ENCODE data around the gene PIBF1. TPM values are rescaled to one million over a fixed set of nuclear protein-coding genes. Genes with fewer than 3 reads are reported as not detected.
"Not testable (repeated sequence)": the region's sequence is repeated elsewhere in the genome, so short reads cannot be mapped to it uniquely, and the experiment has no call there.

The PIBF1 gene
- total RNA-seq, 4 donors from 2014 or later, result 8.2 to 30.8 (median 14.3) TPM

- no peak for DNase-seq
- Histone ChIP-seq H3K27me3 (no peaks in the 10 kb centered on the region), H3K27ac (no peak overlapping the region), H3K9me3 (no peaks in the 10 kb centered on the region), H3K4me3 (no peak overlapping the region), H3K36me3 (peaks cover 0 to 98% (median 46%) of the 10 kb centered on the region in 4 donors), H3K4me1 (no peaks in the 10 kb centered on the region)
- intact Hi-C loops (cut with DNase I; ENCODE audit: low total_unique reads), result no loop called here
- in situ Hi-C loops (cut with MboI; ENCODE audit: low pct_ligation_motif_present in 1 of 4, low pct_unique_long_range_greater_than_20kb in 1 of 4, low sequenced_read_pairs in 3 of 4), result no loop called here
- no peak for TF ChIP-seq POLR2A (IDR thresholded peaks at IDR 0.05)
- TF ChIP-seq EP300 (IDR thresholded peaks at IDR 0.05; ENCODE audit: low read depth), result no peak
- no peak for TF ChIP-seq CTCF (IDR thresholded peaks at IDR 0.05)
- no peak for TF ChIP-seq POLR2AphosphoS5 (IDR thresholded peaks at IDR 0.05)
- 85% methylated on average over 2 of the region's 2 CpGs for WGBS, 2 donors (ENCODE audit: low coverage in 1 of 2)
Observed at GRCh38 chr13:72763411-72763810, 18.5 kb upstream of the PIBF1 start.

GRCh38 chr13:72774019-72774418, 7.9 kb upstream of the PIBF1 start:
- Histone ChIP-seq H3K27me3 (no peaks in the 10 kb centered on the region), H3K4me1 (peaks cover under 1 to 9% (median 2%) of the 10 kb centered on the region in 4 donors), H3K4me3 (no peak overlapping the region), H3K36me3 (peaks cover 2 to 91% (median 44%) of the 10 kb centered on the region in 4 donors), H3K9me3 (no peaks in the 10 kb centered on the region), H3K27ac (no peak overlapping the region)
- in situ Hi-C loops (cut with MboI; ENCODE audit: low pct_ligation_motif_present in 1 of 4, low pct_unique_long_range_greater_than_20kb in 1 of 4, low sequenced_read_pairs in 3 of 4) (no loop called here), intact Hi-C loops (cut with DNase I; ENCODE audit: low total_unique reads) (no loop called here)
- TF ChIP-seq CTCF (IDR thresholded peaks at IDR 0.05) (no peak), POLR2AphosphoS5 (IDR thresholded peaks at IDR 0.05) (no peak), EP300 (IDR thresholded peaks at IDR 0.05; ENCODE audit: low read depth) (no peak), POLR2A (IDR thresholded peaks at IDR 0.05) (no peak)
- WGBS, 2 donors (ENCODE audit: low coverage in 1 of 2), result 80 to 85% methylated on average over 2 of the region's 2 CpGs
- no peak for DNase-seq

- intact Hi-C loops (cut with DNase I; ENCODE audit: low total_unique reads), result no loop called here
- Histone ChIP-seq H3K9me3 (no peaks in the 10 kb centered on the region), H3K4me3 (peak overlapping the region in 3 of 4 donors; percentile 85 to 99 (median 94)), H3K4me1 (peaks cover 10 to 43% (median 31%) of the 10 kb centered on the region in 4 donors), H3K36me3 (peaks cover 0 to 6% (median 3%) of the 10 kb centered on the region in 4 donors), H3K27ac (peak overlapping the region; percentile 93 to 95 (median 94)), H3K27me3 (no peaks in the 10 kb centered on the region)
- TF ChIP-seq EP300 (IDR thresholded peaks at IDR 0.05; ENCODE audit: low read depth) (no peak), POLR2AphosphoS5 (IDR thresholded peaks at IDR 0.05) (no peak), CTCF (IDR thresholded peaks at IDR 0.05) (no peak), POLR2A (IDR thresholded peaks at IDR 0.05) (no peak)
- in situ Hi-C loops (cut with MboI; ENCODE audit: low pct_ligation_motif_present in 1 of 4, low pct_unique_long_range_greater_than_20kb in 1 of 4, low sequenced_read_pairs in 3 of 4), result no loop called here
- no peak for DNase-seq
- 1 to 2% methylated on average over 6 to 7 of the region's 7 CpGs for WGBS, 2 donors (ENCODE audit: low coverage in 1 of 2)
Observed at GRCh38 chr13:72782717-72783116, 784 bp downstream of the PIBF1 start.

- H3K4me3 ChIP-seq; H3K27ac ChIP-seq; H3K9me3 ChIP-seq; intact Hi-C loops (cut with DNase I; ENCODE audit: low total_unique reads); H3K36me3 ChIP-seq; H3K27me3 ChIP-seq; DNase-seq; in situ Hi-C loops (cut with MboI; ENCODE audit: low pct_ligation_motif_present in 1 of 4, low pct_unique_long_range_greater_than_20kb in 1 of 4, low sequenced_read_pairs in 3 of 4): not testable (repeated sequence)
- peaks cover 3 to 27% (median 23%) of the 10 kb centered on the region in 4 donors for H3K4me1 ChIP-seq
- WGBS, 2 donors (ENCODE audit: low coverage in 1 of 2), result 95 to 96% methylated on average over 4 of the region's 4 CpGs
Observed at GRCh38 chr13:72784679-72785078, 2.7 kb downstream of the PIBF1 start.

- H3K9me3 ChIP-seq, result no peaks in the 10 kb centered on the region
- no peak for TF ChIP-seq POLR2AphosphoS5 (IDR thresholded peaks at IDR 0.05)
- no peak for TF ChIP-seq POLR2A (IDR thresholded peaks at IDR 0.05)
- no peak for TF ChIP-seq EP300 (IDR thresholded peaks at IDR 0.05; ENCODE audit: low read depth)
- TF ChIP-seq CTCF (IDR thresholded peaks at IDR 0.05), result no peak
- H3K4me1 ChIP-seq, result no peaks in the 10 kb centered on the region
- H3K4me3 ChIP-seq, result no peak overlapping the region
- DNase-seq, result no peak
- H3K27me3 ChIP-seq, result no peaks in the 10 kb centered on the region
- in situ Hi-C loops (cut with MboI; ENCODE audit: low pct_ligation_motif_present in 1 of 4, low pct_unique_long_range_greater_than_20kb in 1 of 4, low sequenced_read_pairs in 3 of 4), result no loop called here
- WGBS, 2 donors (ENCODE audit: low coverage in 1 of 2), result 48 to 71% methylated on average over 1 of the region's 1 CpG
- no peak overlapping the region for H3K27ac ChIP-seq
- peaks cover 0 to 19% (median 7%) of the 10 kb centered on the region in 4 donors for H3K36me3 ChIP-seq
- intact Hi-C loops (cut with DNase I; ENCODE audit: low total_unique reads), result no loop called here
Observed at GRCh38 chr13:72788831-72789230, 6.9 kb downstream of the PIBF1 start.

Measured in transverse colon (tissue), 4 donors.